PC-3 (cell line): ENCODE data around the gene H6PD.

Experiments used
- CTCF ChIP-seq: fragments of 300-600 bp; sonication (generic); conservative IDR thresholded peaks from 2 replicates; pipeline ENCODE4 v1.5.1; 2017; ENCODE audit warnings: antibody characterized with exemption, low read depth, mild to moderate bottlenecking, low read length
- EZH2 ChIP-seq: fragments of 300-600 bp; sonication (generic); IDR thresholded peaks from one replicate; pipeline ENCODE4 v1.6.1; 2017; ENCODE audit warnings: antibody characterized with exemption, mild to moderate bottlenecking, low read length; ENCODE audit not compliant: unreplicated experiment
- EZH2phosphoT487 ChIP-seq: fragments of 300-600 bp; sonication (generic); IDR thresholded peaks from 2 replicates; pipeline ENCODE4 v1.6.1; 2018; ENCODE audit warnings: mild to moderate bottlenecking, antibody characterized with exemption, low read length, borderline replicate concordance

GRCh38 chr1:9296850-9297249, 62.3 kb downstream of the H6PD start:
- no peak for TF ChIP-seq CTCF
- TF ChIP-seq EZH2: no peak
- no peak for TF ChIP-seq EZH2phosphoT487
